ENCODE measurements around the gene ARID1B. TPM values are rescaled to one million over a fixed set of nuclear protein-coding genes. Genes with fewer than 3 reads are reported as not detected.

Gene ARID1B
- total and polyA plus RNA-seq, 2 of the 13 experiments (the other 11 are each of a cell fraction or from before 2014, with no cell fraction given) = 20.1 to 32.6 TPM

- no peak for DNase-seq (ENCODE audit: low spot score)
Measured at GRCh38 chr6:156889469-156889868, 112.3 kb downstream of the ARID1B start.

More at GRCh38 chr6:156889469-156889868, 112.3 kb downstream of the ARID1B start:
- H4K20me1 ChIP-seq (ENCODE audit: insufficient read depth, low read length) = peaks cover 3% of the 10 kb centered on the region; the same call in 1 of the 2 replicates
- ChIA-PET POLR2A (no interaction called here), CTCF (ENCODE audit: low intra/inter-chr PET ratio, low total read pairs) (no interaction called here)
- H3K27me3 ChIP-seq (ENCODE audit: control insufficient read depth in 1 of 2, insufficient read depth in 2 of 2, low read length in 2 of 2) = no peaks in the 10 kb centered on the region
- H3K9ac ChIP-seq (ENCODE audit: insufficient read depth, low read depth, low read length) = no peak overlapping the region
- H3K4me3 ChIP-seq (replicated peaks in 1 of 3; ENCODE audit: insufficient read depth in 1 of 3, low read depth in 2 of 3, low read length in 3 of 3) = no peak overlapping the region
- ATAC-seq (no peak), FAIRE-seq (no peak)
- H3K4me2 ChIP-seq (ENCODE audit: low read depth, low read length) = no peak overlapping the region
- H2AFZ ChIP-seq (ENCODE audit: low read length) = no peak overlapping the region
- no peaks in the 10 kb centered on the region for H3K9me3 ChIP-seq (ENCODE audit: low read length)
- no peak overlapping the region for H3K27ac ChIP-seq (ENCODE audit: extremely low read length, insufficient read depth, low read length)
- no peaks in the 10 kb centered on the region for H3K36me3 ChIP-seq (replicated peaks in 1 of 2; ENCODE audit: control insufficient read depth in 1 of 2, insufficient read depth in 2 of 2, low read length in 2 of 2)
- peaks cover 51% of the 10 kb centered on the region for H3K79me2 ChIP-seq (ENCODE audit: insufficient read depth, low read length)
- H3K4me1 ChIP-seq (ENCODE audit: insufficient read depth, low read length) = no peaks in the 10 kb centered on the region
- in situ Hi-C loops (cut with HindIII; ENCODE audit: extremely low pct_ligation_motif_present, low pct_unique_long_range_greater_than_20kb) (loop anchor here (25.0 kb wide), 1 partner anchor 327 kb away; no protein-coding TSS in a partner anchor), intact Hi-C loops (cut with micrococcal nuclease; ENCODE audit: unreplicated experiment) (no loop called here)
- 98% methylated on average over 6 of the region's 6 CpGs for WGBS (ENCODE audit: low lambda C conversion rate)
- TF ChIP-seq ZNF709 (CRISPR knock-in tag; IDR thresholded peaks at IDR 0.05) (no peak), SRSF4 (IDR thresholded peaks at IDR 0.05; ENCODE audit: low read depth, low read length, poor library complexity, severe bottlenecking) (no peak), SALL1 (CRISPR knock-in tag; IDR thresholded peaks at IDR 0.05) (no peak), SP4 (CRISPR knock-in tag; IDR thresholded peaks at IDR 0.05) (no peak), DBP (CRISPR knock-in tag; IDR thresholded peaks at IDR 0.05; ENCODE audit: not compliant biosample characterization) (no peak), NFATC3 (CRISPR knock-in tag; IDR thresholded peaks at IDR 0.05) (no peak)
- TF ChIP-seq, protein P1, sequence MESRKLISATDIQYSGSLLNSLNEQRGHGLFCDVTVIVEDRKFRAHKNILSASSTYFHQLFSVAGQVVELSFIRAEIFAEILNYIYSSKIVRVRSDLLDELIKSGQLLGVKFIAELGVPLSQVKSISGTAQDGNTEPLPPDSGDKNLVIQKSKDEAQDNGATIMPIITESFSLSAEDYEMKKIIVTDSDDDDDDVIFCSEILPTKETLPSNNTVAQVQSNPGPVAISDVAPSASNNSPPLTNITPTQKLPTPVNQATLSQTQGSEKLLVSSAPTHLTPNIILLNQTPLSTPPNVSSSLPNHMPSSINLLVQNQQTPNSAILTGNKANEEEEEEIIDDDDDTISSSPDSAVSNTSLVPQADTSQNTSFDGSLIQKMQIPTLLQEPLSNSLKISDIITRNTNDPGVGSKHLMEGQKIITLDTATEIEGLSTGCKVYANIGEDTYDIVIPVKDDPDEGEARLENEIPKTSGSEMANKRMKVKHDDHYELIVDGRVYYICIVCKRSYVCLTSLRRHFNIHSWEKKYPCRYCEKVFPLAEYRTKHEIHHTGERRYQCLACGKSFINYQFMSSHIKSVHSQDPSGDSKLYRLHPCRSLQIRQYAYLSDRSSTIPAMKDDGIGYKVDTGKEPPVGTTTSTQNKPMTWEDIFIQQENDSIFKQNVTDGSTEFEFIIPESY (CRISPR knock-in tag; IDR thresholded peaks at IDR 0.05) = no peak
- BruUV-seq (replicated peaks) = no TSS peak
